Islet precursor cell (in vitro differentiated cells): ENCODE measurements around the gene ZFC3H1.
"Not testable (repeated sequence)": the region's sequence is repeated elsewhere in the genome, so short reads cannot be mapped to it uniquely, and the experiment has no call there.

Experiments used
- DNase-seq: peaks from one replicate; pipeline ENCODE4 v3.0.0-alpha.2; 2018

Gene ZFC3H1

DNA sequence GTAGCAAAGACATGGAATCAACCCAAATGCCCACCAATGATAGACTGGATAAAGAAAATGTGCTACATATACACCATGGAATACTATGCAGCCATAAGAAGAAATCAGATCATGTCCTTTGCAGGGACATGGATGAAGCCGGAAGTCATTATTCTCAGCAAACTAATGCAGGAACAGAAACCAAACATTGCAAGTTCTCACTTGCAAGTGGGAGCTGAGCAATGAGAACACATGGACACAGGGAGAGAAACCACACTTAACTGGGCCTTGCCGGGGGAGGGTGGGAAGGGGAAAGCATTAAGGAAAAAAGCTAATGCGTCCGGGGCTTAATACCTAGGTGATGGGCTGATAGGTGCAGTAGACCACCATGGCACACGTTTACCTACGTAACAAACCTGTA lies 93.8 kb downstream of the ZFC3H1 start:
- DNase-seq, result not testable (repeated sequence)

DNA sequence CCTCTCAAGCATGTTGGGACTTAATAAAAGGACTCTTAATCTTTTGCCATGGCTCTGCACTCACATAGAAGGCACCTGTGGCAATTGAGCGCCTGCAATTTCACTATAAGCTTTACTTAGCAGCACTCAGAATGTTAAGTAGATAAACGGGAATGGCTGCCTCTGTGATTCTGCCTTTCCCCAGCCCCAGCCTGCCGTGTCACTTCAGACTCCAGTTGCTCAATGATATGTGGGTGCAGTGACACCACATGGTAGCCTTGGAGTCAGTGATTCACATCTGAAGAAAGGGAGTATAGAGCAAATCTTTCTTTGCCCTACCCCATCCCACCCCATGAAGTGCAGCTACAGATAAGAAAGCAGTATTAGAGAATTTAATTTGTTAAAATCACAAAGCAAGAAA lies 96.1 kb downstream of the ZFC3H1 start:
- peak; percentile 60 for DNase-seq

DNA sequence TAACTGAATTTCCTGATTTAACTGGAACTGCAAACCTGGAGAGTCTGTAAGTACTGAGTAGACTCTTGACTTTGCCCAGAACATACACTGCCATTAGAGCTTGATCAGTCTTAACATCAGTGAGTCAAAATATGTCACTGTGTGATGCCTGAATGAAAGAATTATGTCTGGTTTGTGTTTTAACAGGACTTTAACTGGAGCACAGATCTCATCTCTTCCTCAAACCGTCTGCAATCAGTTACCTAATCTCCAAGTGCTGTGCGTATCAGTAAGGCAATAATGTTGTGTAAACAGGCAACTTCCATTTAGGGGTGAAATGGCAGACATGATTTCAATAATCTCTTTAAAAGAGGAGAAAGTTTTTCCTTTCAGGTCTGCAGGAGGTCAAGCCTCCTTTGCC lies 97.0 kb downstream of the ZFC3H1 start:
- DNase-seq, result no peak

DNA sequence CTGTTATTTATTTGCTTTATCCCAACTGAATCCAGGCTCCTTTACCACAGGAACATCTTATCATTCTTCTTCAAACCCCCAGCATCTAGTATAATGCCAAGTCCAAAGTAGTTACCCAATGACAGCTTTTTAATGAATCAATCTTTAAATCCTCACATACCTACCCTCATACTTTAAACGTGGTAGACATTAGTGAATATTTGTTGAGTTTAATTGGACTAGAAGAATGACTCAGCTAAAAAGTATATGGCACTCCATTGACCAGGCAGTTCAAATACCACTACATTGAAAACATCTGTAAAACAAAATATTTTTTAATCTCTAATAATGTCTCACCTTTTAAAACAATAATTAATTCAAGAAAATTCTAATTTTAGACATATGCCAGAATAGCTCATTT lies 98.1 kb downstream of the ZFC3H1 start:
- no peak for DNase-seq

DNA sequence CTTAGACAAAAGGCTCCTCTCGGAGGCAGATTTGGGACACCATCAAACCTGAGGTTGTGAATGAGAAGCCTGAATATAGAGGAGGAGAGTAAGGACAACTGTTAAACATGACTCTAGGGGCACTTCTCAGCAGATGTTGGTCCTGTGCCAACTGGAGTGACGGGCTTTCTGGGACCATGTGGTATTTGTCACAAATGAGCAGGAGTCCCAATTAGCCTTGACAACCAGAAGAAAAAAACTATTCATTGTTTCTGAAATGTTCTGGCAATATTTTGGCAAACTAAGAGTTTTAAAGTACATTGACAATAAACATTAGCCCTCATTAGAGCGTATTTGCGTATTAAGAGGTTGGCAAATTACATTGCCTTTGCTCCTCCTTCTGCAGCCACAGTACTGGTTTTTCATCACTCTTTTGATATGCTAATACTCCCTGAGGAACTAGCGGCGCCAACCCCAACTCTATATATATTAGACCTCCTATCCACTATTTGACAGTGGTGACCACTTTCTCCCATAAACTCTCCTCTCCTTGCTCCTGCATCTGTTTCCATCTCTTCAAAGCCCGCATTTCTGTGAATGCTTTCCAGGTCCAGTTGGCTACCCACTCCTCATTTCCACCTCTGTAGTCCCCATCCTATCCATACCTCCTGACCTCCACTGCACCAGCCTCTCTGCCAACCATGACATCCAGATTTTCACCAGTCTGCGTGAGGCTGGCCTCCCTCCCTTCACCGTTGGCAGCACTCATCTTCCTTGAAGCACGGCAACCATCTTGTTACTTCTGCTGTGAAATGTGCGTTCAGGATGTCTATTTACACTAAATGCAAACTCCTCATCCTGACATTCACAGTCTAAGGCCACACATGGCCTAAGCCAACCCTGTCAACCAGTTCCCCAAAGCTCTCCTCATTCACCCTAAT lies 100.7 kb downstream of the ZFC3H1 start:
- no peak for DNase-seq
